NCI-H2196 treated with DMSO at 0.1 percent for 48 hours (cell line): ENCODE data around the gene MEGF6.

Source experiments
- DNase-seq: peaks from one replicate; lab custom pipeline; 2025; ENCODE audit not compliant: unreplicated experiment; lab: John Stamatoyannopoulos, UW

Gene MEGF6

GRCh38 chr1:3522564-3523265 is 88.6 kb downstream of the MEGF6 start:
- DNase-seq: no peak

- DNase-seq: no peak
These were observed 89.2 kb downstream of the MEGF6 start for GRCh38 chr1:3522112-3522511.

DNA sequence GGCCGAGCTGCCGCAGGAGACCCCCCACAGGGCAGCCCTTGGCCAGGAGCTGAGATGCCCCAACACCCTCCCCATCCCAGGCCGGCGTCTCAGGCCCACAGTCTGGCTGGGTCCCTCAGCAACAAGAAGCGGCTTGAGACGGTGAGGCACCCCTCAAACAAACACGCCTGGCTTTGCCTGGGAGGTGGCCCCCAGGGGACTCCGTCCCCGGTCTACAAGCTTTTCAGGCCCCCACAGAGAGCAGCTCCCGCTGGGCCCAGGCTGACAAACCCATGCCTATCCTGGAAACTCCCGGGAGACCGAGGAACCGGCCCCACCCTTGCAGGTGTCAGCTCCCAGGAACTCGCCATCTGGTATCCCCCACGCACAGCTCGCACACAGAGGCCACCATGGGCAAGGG is 89.9 kb downstream of the MEGF6 start:
- no peak for DNase-seq

DNA sequence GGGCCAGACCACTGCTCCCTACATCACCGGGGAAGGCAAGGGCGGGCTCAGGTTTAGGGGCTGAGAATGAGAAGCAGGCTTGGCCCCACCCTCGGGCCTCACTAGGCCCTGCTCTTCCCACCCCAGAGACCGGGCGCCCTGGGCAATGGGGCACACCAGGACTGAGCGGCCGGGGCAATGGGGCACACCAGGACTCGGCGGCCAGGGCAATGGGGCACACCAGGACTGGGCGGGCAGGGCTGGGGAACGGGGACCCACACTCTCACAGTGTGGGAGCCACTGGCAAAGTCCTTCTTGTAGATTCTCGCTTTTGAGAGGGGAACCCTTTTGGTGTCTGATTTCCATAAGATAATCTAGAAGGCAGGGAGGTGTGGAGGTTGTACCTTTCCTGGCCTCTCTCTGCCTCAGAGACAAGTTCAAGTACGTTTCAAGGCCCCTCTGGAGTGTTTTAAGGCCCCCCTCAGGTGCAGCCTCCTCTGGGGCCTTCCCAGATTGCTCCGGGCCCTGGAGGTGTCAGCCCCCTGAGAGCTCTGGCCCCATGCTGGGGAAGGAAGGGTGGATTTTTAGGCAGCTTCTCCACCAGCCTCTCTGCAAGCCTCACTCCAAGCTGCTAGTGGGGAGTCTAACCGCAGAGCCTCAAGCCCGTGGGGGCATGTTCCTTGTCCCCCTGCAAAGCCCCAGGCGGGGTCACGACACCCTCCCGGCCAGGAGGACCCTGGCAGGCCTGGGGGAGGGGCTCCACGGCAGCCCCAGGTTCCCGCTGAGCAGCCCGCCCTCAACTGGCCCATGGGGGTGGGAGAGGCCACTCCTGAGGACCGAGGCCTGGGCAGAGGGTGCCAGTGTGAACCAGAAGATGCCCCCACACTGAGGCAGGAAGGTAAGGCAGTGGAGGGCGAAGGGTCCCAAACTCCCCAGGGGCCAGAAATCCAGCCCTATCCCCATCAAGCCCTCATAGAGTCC is 90.6 kb downstream of the MEGF6 start:
- no peak for DNase-seq

- no peak for DNase-seq
These were observed 91.9 kb downstream of the MEGF6 start for GRCh38 chr1:3519301-3519885.

DNA sequence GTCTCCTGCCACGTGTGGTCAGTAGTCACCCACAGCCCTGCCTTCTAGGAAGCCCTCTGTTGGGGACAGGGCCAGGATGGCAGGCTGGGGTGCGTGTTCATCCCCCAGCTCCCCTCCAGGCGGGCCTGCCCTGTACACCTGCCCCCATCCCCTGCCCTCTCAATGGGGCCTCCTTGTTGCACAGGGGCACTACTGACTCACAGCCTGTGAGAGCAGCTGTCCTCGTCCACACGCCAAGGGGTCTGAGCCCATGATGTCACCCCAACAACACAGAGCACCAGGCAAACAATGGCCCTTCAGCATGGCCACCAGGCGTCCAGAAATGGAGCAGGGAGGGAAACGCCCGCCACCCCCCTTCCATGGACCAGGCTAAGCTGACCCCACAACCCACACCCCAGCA is 92.6 kb downstream of the MEGF6 start:
- DNase-seq: no peak

- DNase-seq: no peak
These were observed 93.1 kb downstream of the MEGF6 start for GRCh38 chr1:3518256-3518655.

DNA sequence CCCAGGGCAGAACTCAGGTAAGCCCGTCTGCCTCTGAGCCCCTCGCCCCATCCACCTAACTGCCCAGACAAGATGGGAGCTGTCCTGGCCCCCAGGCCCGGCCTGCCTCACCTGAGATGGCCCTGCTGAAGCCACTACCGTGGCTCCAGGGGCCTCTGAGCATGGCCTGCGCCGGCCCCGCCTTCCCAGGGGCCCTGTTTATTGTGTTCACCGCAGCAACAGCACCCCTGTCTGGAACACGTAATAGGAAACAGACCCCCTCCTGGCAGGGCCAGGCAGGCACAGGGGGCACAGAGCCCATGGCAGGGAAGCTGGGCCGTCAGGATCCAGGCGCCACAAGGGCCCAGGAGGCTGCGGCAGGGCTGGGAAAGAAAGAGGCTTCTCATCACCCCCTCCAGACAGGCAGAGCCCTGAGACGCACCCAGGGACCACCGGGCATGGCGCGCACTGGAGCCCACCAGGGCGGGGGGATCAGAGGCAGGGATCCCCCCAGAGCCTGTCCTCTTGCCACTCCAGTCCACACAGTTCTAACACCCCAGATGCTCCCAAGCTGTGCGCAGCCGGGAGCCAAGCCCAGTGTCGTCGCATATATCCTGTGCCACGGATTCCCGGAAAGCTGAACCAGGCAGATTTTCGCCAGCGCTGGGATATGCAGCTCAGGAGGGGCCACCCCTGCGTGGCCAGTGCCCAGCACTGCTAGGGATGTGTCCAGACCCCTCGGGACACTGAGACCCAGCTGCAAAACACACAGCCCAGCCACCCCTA is 94.2 kb downstream of the MEGF6 start:
- no peak for DNase-seq

DNA sequence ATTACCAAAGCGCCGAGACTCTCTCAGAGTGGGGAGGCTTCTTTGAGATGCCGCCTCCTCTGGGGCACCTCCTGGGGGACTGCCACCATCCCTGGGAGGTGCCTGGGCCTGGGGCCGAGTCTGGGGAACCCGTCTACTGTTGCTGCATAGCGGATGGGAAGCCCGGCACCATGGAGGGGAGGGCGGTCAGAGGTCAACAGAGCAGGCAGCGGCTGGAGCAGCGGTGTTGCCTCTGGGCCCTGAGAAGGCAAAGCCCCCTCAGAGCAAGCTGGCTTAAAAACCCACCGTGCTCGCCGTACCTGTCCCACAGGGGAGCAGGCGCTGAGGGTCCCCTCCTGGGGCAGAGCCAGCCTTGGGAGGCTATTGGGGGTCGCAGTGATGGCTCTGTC is 94.8 kb downstream of the MEGF6 start:
- no peak for DNase-seq

GRCh38 chr1:3515774-3516480 is 95.4 kb downstream of the MEGF6 start:
- no peak for DNase-seq

- no peak for DNase-seq
These were observed 96.0 kb downstream of the MEGF6 start for GRCh38 chr1:3515272-3515671.

DNA sequence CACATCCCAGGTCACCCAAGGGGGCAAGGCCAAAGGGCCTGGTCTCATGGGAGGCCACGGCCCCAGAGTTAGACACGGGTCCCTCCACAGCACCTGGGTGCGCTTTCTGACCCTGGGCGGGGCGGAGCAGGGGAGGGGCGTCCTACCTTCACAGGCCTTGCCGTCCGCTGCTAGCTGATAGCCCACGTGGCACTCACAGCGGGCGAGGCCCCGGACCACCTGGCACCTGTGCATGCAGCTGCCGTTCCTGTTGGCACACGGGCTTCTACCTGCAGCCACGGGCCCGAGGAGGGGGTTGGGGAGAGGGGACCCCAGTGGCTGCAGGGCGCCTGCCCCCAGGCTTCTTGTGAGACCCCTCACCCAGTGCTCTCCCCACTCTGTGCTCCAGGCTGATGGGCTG is 96.9 kb downstream of the MEGF6 start:
- DNase-seq: no peak

DNA sequence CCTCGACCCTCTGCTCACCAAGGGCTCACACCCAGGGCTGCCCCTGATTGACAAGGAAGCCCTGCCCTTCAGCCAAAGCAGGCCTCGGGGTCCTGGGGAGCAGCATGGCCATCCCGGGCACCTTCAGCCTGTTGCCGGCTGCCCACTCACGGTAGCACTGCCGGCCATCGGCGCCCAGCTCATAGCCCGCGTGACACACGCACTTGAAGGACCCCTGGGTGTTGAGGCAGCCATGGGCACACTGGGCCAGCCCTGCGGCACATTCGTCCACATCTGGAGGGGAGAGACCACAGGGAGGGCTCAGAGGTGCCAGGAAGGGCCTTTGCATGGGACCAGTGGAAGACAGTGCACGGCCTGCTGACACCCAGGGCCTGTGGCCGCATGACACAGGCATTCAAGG is 99.5 kb downstream of the MEGF6 start:
- no peak for DNase-seq

DNA sequence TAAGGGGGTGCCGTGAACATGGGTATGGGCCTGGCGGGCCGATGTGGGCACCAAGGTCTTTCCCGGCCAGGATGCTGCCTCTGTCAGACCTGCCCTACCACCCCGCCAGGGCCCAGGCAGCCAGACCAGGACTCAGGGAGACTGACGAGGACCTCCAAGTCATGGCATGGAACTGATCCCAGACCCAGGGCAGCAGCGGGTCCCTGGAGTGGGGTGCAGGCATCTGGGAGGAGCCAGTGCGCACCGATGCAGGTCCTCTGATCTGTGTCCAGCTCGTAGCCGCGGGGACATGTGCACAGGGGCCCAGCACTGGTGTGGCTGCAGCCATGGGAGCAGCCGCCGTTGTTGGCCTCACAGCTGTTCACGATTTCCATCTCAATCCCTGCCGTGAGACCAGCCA is 100.0 kb downstream of the MEGF6 start:
- no peak for DNase-seq

DNA sequence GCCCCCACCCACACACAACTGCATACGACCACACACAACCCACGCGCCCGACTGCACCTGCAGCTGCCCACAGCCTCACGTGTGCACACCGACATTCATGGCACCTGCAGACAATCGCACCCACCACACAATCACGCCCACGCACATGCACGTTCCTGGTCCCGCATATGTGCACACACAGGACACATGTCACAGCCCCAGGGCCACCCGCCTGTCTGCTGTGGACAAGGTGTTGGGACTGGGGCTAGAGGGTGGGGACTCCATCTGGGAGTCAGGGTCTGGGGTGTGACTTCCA is 100.4 kb downstream of the MEGF6 start:
- DNase-seq: no peak

GRCh38 chr1:3510136-3510955 is 101.0 kb downstream of the MEGF6 start:
- DNase-seq: no peak

DNA sequence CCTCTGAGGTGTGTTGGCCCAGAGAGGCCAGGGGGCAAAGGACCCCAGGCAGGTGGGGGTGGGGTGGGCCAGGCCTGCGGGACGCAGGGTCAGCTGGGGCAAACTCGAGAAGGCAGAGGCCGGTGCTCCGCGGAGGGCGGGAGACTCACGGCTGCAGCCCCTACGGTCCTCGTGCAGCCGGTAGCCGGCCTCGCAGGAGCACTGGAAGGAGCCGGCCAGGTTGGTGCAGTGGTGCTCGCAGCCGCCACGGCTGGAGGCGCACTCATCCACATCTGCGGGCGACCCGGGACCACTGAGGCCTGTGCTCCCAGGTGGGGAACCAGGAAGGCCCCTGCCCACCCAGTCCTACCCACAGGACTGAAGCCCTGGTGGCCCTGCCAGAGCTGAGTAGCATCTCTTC is 101.6 kb downstream of the MEGF6 start:
- no peak for DNase-seq

DNA sequence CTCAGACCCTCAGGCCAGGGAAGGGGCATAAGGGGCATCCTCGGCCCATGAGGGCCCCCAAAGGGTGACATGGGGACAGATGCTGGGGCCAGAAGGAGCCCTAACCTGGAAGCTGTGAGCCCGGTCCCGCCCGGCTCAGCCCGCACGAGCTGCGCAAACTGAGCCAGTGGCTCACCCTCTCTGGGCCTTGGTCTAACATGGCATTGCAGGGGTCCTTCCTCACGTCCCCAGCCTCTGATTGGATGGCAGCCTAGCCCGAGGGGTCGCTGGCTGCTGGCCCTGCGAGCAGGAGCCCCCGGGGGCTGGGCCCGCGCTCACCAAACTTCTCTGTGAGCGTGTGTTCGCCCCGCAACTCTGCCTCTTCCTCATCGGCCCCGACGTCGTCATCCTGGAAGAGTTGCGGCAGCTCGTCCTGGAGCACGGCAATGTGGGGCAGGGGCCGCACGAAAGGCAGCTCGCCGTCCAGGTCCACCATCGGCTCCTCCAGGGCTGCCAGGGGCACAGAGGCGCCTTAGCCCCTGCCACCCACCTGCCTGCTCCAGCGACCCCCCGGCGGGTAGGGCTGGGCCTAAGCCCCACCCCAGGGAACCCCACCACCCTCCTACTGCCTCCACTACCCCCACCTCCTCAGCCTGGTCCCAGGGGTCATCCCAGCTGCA is 102.4 kb downstream of the MEGF6 start:
- DNase-seq: no peak

- no peak for DNase-seq
These were observed 103.6 kb downstream of the MEGF6 start for GRCh38 chr1:3507636-3508275.
